HK-2 (cell line): ENCODE data around the gene NHSL2.
"Not testable (repeated sequence)": the region's sequence is repeated elsewhere in the genome, so short reads cannot be mapped to it uniquely, and the experiment has no call there.

Experiments
- DNase-seq: peaks from one replicate; pipeline ENCODE4 v3.0.0-alpha.2; 2018; ENCODE audit not compliant: unreplicated experiment

NHSL2 gene

DNA sequence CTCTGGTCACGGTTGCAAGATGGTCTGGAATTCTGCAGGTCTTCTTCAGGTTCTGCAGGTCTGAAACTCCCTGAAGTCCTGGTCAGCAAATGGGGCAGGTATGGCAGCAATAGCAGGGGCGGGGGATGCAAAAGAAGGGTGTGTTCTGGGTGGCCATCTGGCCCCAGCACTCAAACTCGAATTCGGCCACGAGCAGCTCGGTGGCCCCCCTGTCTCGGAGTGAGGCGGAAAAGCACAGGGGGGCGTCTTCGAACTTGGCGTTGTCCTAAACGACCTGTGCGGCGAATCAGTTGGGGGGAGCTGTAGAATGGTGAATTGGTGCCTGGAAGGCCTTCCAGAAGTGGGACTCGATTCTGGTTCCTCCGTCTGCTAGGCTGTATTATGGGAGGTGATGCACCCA lies 219.0 kb downstream of the NHSL2 start:
- no peak for DNase-seq

DNA sequence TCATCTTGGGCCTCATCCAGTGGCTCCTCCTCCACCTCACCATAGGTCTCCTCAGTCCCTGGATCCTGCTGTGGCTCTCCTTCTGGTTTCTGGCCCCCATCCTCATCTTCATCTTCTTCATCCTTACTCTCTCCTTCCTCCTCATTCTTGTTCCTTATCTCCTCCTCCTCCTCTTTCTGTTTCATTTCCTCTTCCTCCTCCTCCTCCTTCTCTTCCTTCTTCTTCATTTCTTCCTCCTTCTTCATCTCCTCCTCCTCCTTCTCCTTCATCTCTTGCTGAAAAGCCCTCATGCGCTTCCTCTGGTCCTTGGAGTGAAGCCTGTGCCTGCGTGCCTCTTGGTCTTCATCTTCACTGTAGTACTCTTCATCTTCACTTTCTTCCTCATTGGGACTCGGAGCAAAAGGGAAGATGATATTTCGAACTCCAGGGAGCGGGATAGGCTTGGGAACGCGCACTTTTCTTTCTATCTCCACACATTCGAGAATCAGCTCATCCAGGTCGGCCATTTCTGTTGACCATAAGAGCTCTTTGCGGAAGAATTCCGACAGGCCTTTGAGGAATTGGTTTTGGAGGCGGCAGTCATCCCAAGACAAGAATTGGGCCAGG lies 219.6 kb downstream of the NHSL2 start:
- DNase-seq: no peak

DNA sequence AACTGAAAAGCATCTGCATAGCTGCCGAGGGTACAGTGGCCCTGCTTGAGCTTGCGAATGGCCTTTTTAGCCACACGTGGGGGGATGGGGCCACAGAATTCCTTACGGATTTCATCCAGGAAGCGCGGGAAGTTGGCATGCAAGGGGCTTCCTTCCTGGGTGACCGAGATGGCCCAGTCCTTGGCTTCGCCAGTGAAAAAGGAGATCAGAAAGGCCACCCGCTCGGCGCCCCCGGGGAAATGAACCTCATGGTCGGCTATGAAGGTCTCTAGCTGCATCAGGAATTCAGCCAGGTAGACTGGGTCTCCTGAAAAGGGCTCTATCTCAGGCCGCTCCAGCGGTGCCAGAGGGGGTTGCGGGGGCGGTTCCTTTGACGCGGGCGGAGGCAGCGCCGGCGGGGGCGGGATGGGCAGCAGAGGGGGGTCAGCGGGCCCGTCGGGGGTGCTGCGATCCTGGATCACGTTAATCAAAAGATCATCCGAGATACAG lies 220.2 kb downstream of the NHSL2 start:
- DNase-seq: no peak

DNA sequence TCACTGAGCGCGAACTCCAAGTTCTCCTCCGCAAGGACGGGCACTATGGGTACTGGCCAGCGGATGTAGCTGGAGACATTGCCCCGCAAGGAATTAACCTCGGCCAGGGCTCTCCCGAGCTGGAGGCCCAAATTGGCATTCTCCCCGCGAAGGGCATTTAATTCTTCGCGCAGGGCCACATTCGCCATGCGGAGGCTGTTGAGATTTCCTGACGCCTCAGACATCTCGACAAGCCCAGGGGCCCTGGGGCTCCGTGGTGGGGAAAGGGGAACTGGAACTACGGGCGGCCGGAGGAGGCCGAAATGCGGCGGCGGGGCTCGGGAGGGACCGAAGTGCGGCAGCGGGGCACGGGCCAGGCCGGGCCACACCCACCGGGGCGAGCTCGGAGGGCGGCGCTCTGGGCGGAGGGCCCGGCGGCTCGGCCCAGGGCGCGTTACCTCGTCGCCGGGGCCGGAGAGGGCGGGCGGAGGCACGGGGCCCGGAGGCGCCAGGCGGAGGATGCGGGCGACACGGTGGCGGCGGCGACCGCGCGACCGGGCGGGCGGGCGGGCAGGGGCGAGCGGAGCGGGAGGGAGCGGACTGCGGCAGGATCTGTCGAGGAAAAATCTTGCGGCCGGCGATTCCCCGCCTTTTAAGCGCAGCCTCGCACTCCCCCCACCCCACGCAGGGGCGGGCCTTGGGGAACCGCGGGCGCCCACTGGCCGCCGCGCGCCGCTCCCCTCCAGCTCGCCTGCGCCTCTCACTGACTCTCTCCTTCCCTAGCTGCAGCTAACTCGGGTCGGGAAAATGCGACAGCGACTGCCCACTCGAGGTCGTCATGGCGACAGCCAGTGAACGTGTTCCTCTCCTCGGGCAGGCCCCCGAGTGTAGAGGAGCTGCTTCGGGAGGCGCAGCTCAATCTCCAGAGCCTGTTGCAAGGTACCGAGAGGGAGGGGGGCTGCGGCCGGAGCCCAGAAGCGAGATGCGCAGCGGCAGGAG lies 221.0 kb downstream of the NHSL2 start, which contains the start of gene RTL5:
TSS of gene RTL5 (minus strand) at position 599 of the 978 bp plus-strand sequence.
- DNase-seq: peak; percentile 69

DNA sequence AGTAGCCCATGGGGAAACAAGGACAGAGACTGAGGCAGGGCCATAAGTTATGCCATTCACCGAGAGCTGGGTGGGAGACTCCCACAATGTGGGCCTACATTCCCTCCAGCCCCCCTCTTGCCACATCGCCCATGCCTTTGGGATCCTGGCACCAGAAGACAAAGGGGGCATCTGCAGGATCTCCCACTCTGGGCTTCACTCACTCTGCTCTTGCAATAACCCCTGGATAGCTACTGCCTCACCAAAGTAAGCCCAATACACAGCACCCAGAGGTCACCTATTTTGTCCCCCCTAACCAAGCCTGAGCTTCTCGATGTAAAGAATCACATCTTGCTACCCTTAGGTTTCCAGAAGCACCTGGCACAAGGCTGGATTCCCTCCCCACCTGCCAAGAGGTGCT lies 221.8 kb downstream of the NHSL2 start:
- DNase-seq: no peak

DNA sequence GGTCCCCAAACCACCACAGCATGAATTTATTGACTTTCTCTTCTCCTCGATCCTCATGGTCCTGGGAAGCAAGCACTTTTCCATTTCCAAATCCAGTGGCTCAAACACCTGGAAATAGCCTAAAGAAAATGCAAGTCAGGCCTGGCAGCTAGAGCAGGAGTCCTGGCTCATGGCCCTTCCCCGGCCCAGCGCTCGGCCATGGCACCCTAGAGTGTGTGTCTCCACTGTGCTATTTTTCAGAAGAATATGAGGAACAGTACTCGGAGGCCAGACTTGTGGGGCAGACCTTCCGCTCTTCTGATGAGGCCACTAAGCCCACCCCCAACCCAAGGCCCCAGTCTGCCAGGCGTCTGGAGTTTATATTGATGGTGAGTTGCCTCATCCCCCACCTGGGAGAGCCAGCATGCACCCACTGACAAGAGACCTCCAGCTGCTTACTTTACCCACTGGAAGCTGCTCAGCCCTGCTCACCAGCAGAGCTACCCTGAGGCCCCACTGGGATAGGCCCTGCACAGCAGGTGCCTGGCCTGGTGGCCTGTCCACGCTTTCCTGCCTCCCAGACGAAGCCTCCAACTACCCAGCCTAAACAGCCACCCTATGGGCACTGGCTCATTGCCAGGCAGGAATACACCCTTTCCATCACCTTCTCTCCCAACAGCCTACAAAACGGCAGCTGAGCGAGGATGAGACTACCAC lies 223.4 kb downstream of the NHSL2 start:
- DNase-seq: no peak

DNA sequence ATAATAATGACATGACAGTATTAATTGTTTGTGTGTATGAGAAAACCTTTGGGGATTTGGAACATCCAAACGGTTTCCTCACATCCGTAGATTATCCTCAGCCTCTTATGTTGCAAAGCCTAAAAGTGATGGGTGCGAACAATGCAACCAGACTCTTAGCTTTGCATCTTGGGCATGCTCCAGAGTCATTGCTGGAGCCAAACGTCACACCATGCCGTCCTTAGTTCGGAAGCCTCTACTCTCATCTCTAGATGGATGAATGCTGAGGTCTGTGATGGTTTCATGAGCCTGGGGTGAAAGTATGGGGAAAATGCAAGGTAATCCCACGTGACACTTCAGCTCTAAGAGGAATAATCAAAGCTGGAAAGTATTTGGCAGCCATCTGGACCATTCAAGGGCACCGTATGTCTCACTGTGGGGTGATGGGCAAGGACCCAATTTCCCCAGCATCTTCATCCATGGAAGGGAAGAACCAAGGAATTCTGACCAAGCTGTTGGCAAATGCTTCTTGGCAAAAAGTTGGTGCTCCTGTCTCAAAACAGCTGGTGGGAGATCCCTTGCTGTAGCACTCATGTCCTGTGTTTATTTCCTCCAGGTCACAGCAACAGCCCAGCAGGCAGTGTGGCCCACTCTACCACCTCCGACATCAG lies 227.3 kb downstream of the NHSL2 start:
- no peak for DNase-seq

DNA sequence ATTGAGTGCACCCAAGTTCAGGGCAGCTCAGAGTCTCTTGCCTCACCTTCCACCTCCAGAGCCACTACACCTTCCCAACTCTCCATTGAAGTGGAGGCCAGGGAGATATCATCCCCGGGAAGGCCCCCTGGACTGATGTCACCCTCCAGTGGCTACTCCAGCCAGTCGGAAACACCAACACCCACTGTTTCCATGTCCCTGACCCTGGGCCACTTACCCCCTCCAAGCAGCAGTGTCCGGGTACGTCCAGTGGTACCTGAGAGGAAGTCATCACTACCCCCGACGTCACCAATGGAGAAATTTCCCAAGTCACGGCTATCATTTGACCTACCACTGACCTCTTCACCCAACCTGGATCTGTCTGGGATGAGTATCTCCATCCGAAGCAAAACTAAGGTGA lies 228.9 kb downstream of the NHSL2 start:
- no peak for DNase-seq

DNA sequence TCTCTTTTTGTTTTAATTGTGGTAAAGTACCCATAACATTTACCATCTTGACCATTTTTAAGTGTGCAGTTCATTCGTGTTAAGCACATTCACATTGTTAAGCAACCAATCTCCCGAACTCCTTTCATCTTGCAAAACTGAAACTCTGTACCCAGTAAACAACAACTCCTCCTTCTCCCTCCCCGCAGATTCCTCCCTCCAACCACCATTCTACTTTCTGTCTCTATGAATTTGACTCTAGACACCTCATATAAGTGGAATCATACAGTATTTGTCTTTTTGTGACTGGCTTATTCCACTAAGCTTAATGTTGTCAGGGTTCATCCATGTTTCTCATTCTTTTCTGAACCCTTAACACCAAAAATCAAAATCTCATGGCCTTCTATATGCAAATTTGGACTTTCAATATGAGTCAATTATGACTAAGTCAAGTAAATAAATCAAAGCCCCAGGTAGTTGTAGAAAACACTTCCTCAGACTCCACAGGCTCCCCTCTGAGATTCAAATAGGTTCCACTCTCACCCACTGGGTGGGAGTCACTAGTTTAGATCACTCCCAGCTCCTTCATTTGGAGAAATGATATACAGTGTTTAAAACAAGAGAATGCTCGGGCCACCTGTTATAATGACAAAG lies 230.8 kb downstream of the NHSL2 start:
- DNase-seq: no peak

DNA sequence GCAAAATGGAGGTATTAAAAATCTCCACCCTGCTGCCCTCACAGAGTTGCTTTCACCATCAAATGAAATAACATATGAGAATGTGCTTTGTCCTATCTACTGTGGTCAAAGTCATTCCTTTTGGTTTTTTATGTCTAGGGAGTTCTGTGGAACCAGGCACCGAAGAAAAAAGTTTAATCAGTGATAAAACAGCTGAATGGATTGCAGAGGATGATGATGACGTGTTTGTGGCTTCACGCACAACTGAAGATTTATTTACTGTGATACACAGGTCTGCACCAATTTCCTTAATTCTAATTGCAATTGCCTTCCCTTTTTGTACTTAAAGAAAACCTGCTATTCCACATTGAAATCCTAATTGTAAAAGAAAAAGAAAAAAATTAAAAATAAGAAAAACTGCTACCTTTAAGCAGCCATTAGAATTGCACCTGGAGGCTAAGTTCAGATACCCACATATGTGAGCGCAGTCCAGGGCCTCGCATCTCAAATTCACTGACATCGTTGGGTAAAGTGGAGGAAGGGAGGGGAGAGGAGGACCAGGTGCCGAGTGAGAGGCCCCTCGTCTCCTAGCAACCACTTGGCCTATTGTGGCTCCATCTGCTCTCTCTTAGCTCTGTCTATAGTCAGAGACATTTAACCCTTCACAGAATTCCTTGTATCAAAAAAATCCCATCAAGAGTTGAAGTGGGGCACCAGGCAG lies 231.6 kb downstream of the NHSL2 start:
- no peak for DNase-seq

DNA sequence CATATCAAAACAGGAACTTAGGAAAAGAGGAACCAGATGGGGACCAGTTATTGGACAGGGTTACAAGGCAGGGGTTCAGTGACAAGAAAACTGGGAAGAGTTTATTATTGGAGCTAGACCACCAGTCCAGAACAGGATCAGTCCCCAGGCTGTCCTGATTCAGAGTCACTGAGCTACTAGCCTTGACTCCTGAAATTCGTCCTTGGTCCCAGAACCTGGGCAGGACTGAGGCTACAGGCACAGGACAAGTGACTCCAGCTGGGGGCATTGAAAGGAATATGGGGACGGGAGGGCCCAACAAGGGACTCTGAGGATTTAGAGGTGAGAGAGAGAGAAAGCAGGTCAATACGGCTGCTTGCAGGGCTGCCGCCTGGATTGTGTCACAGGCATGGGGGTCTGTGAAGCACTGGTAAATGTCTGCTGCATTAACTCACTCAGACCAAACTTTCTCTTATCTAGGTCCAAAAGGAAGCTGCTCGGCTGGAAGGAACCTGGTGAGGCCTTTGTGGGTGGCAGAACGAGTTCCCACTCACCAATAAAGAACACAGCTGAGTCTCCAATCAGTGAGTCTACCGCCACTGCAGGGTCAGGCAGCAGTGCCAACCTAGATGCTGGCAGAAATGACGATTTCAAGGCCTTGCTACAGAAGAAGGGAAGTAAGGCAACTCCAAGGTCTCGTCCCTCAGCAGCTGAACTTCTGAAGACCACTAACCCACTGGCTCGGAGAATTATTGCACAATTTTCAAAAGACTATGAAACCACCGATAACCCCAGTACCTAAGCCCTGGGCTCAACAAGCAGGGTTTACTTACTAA lies 232.4 kb downstream of the NHSL2 start:
- DNase-seq: no peak

DNA sequence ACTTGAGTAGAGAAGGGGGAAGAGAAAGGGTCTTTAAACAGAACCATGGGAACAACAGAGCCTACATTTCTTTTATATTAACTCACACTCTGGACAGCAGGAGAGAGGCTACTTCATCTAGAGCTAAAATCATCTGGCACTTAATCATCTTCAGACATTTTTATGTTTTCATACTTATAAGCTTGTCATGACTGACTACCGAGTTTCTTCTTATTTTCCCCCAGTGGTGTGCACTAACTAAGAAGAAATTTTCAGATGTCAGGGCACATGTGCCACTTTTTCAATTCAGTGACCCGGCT lies 232.9 kb downstream of the NHSL2 start:
- no peak for DNase-seq

DNA sequence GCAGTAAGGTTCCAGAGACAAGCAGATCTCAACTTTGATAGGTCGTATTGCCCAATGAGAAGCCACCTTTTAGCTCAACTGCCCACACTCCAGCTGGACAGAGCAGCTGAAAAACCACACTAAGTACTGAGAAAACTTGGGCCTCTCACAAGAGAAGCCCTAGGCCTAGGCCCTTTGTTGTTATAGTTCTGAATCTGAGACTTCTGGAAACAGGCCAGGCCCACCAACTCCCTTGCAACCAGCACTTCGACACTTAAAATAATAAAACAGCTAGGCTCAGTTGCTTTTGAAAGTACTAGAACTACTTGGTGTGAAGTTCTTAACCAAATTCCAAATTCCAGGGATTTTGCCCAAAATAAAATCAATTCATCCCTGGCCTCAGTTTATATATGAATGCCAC lies 234.5 kb downstream of the NHSL2 start:
- DNase-seq: no peak

DNA sequence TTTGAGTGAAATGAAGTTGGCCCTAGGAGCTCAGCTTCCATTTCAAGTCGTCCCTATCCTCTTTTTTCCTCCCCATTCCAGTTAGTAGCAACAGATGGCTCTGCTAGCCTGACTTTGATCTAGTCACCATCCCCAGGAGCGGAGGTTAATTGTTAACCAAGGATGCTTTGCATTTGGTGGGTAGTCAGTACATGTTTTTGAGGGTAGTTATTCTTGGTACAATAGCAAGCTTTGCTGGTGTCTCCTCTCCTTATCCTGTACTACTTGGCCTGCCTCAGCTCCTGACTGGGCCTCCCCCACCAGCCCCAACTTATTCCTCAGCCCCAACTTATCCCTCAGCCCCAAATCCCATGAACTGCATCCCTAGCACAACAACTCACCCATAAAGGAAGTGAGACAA lies 235.9 kb downstream of the NHSL2 start:
- DNase-seq: no peak

DNA sequence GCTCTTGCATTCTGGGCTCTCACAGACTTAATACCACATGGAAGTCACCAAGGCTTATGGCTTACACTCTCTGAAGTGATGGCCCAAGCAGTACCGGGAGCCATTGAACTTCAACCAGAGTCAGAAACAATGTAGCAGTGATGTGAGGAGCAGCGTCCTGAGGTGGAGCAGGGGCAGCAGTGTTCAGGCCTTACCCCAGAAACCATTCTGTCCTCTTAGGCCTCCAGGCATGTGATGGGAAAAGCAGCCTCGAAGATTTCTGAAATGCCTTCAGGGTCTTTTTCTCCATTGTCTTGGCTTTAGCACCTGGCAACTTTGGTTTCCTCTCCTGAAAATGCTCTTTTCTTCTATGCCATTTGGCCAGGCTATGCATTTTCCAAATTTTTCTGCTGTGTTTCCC lies 248.1 kb downstream of the NHSL2 start:
- DNase-seq: no peak

DNA sequence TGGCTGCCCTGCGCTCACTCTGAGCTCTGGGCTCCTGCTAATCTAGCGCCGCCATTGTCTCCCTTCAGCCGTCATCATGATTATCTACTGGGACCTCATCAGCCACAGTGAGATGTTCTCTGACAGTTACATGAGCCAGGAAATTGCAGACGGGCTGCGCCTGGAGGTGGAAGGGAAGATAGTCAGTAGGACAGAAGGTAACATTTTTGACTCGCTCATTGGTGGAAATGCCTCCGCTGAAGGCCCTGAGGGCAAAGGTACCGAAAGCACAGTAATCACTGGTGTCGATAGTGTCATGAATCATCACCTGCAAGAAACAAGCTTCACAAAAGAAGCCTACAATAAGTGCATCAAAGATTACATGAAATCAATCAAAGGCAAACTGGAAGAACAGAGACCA lies 249.1 kb downstream of the NHSL2 start:
- DNase-seq: no peak

DNA sequence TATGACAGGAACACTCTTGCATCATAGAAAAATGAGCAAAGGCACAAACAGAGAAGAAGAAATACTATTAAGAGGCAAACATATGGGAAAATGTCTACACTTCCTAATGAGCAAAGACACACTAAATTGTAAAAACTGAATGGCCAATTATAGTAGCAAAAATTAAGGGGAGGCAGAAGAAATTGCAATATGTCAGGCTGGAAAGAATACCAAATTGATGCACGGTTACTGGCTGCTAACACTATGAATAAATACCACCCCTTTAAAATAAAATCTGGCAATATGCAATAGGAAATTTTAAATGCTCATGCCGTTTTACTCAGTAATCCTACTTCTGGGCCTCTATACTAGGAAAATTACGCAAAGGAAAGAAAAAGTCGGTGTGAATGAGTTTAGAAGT lies 254.9 kb downstream of the NHSL2 start:
- DNase-seq: no peak

DNA sequence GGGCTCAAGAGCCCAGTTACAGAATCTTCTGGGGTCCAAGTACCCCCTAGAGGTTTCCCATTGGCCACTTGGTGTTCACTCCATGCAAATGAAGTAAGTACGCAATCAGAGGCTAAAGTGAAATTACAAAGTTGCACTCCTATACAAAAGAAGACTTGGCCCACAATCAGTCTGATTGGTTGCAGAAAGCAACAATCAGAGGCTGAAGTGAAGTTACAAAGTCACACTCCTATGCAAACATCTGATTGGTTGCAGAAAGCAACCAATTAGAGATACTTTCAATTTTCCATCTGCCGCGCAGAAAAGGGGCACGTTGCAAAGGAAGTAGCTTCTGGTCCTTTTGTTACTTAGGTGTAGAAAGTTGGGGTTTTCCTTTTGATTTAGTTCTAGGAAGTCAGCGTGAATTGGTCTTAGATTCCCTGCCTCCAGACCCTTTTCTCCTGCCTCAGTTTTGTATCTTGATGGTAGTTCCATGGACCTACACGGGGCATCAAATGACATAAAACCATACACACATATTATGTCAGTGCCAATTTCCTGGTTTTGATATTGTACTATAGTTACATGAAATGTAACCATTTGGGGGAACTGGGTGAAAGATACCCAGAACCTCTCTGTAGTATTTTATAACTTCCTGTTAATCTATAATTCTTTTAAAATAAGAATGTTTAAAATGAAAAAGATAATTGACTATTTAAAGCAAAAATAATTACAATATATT lies 258.5 kb downstream of the NHSL2 start:
- DNase-seq: no peak

DNA sequence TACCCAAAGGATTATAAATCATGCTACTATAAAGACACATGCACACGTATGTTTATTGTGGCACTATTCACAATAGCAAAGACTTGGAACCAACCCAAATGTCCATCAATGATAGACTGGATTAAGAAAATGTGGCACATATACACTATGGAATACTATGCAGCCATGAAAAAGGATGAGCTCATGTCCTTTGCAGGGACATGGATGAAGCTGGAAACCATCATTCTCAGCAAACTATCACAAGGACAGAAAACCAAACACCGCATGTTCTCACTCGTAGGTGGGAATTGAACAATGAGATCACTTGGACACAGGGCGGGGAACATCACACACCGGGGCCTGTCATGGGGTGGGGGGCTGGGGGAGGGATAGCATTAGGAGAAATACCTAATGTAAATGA lies 265.6 kb downstream of the NHSL2 start:
- not testable (repeated sequence) for DNase-seq

DNA sequence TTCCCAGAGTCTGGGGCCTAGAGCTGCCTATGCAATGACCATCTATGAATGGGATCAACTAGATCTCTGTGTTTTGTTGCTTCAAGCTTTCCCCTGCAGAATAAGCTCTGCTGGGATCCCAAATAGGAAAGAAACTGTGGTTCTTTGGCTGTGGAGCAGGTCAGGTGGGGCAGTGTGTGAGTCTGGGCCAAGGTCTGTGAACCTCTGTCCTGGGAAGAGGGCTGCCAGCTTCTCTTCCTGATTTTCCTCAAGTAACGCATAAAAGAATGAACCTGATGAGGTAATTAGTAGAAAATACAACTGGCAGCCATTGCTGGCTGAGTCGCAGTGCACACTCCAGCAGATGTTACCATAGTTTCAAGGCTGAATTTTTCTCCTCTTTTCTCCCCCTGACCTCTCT lies 266.3 kb downstream of the NHSL2 start:
- no peak for DNase-seq
